Karpas-422 (cell line): ENCODE measurements around the gene PTPRK. TPM values are rescaled to one million over a fixed set of nuclear protein-coding genes. Genes with fewer than 3 reads are reported as not detected.

ENCODE experiments used
- DNase-seq: peaks from one replicate; pipeline ENCODE4 v3.0.0-alpha.2; 2015
- H2AFZ ChIP-seq: fragments of 200-600 bp; sonication (generic); 2 replicates; pipeline ENCODE4 v1.6.1; 2014; ENCODE audit warnings: antibody characterized with exemption, low read length, mixed read lengths
- H3K27ac ChIP-seq: fragments of 200-600 bp; sonication (generic); 2 replicates; pipeline ENCODE4 v1.5.1; 2014; ENCODE audit warnings: mild to moderate bottlenecking, low read length, moderate library complexity
- H3K27me3 ChIP-seq: fragments of 200-600 bp; sonication (generic); 2 replicates; pipeline ENCODE4 v1.6.1; 2014; ENCODE audit warnings: low read length, mixed read lengths
- H3K36me3 ChIP-seq: fragments of 200-600 bp; sonication (generic); 2 replicates; pipeline ENCODE4 v1.6.1; 2014; ENCODE audit warnings: low read length, mixed read lengths; ENCODE audit not compliant: insufficient read depth
- H3K4me1 ChIP-seq: fragments of 200-600 bp; sonication (generic); 2 replicates; pipeline ENCODE4 v1.6.1; 2014; ENCODE audit warnings: mild to moderate bottlenecking, low read length, mixed read lengths
- H3K4me2 ChIP-seq: fragments of 200-600 bp; sonication (generic); 2 replicates; pipeline ENCODE4 v1.6.1; 2014; ENCODE audit warnings: low read length, low read depth, mild to moderate bottlenecking; ENCODE audit not compliant: poor library complexity, severe bottlenecking
- H3K4me3 ChIP-seq: fragments of 200-600 bp; sonication (generic); 2 replicates; pipeline ENCODE4 v1.5.1; 2014; ENCODE audit warnings: mild to moderate bottlenecking, antibody characterized with exemption, low read length, mixed read lengths
- H3K79me2 ChIP-seq: fragments of 200-600 bp; sonication (generic); 2 replicates; pipeline ENCODE4 v1.6.1; 2014; ENCODE audit warnings: mild to moderate bottlenecking, low read length, mixed read lengths
- H3K9ac ChIP-seq: fragments of 200-600 bp; sonication (generic); 2 replicates; pipeline ENCODE4 v1.6.0; 2014; ENCODE audit warnings: low read length
- H3K9me2 ChIP-seq: fragments of 200-600 bp; sonication (generic), shearing (Covaris generic); replicated peaks from 2 replicates; pipeline ENCODE4 v1.6.0; 2014; ENCODE audit warnings: mild to moderate bottlenecking, low read length, moderate library complexity; ENCODE audit not compliant: insufficient read depth
- H3K9me3 ChIP-seq: fragments of 300-700, 200-600 bp; sonication (generic); 2 replicates; pipeline ENCODE4 v1.6.1; 2014; ENCODE audit warnings: low read length, mixed read lengths
- H4K20me1 ChIP-seq: fragments of 200-600 bp; sonication (generic); 2 replicates; pipeline ENCODE4 v1.6.1; 2014; ENCODE audit warnings: mild to moderate bottlenecking, antibody characterized with exemption, low read length, low read depth; ENCODE audit not compliant: insufficient read depth
- total RNA-seq: library from RNA; depleted of rRNA; stranded (reverse); fragments of >200 nt; shearing (Covaris generic); gene quantifications from 2 replicates; pipeline ENCODE4 v1.2.3, GENCODE V29; 2014; ENCODE audit warnings: low replicate concordance

The PTPRK gene
- total RNA-seq, 1 experiment from 2014 or later, result 0.04 TPM

GRCh38 chr6:128208078-128208477 is 312.3 kb downstream of the PTPRK start:
- no peaks in the 10 kb centered on the region for H3K9me2 ChIP-seq
- H3K27me3 ChIP-seq, result no peaks in the 10 kb centered on the region
- H3K4me3 ChIP-seq, result no peak overlapping the region
- no peak overlapping the region for H3K4me2 ChIP-seq
- peaks cover 3% of the 10 kb centered on the region; the same call in 1 of the 2 replicates for H3K9me3 ChIP-seq
- no peaks in the 10 kb centered on the region for H3K79me2 ChIP-seq
- H3K9ac ChIP-seq, result no peak overlapping the region
- DNase-seq, result no peak
- H3K27ac ChIP-seq, result no peak overlapping the region
- no peaks in the 10 kb centered on the region for H3K36me3 ChIP-seq
- no peak overlapping the region for H2AFZ ChIP-seq
- H3K4me1 ChIP-seq, result no peaks in the 10 kb centered on the region
- H4K20me1 ChIP-seq, result no peaks in the 10 kb centered on the region

DNA sequence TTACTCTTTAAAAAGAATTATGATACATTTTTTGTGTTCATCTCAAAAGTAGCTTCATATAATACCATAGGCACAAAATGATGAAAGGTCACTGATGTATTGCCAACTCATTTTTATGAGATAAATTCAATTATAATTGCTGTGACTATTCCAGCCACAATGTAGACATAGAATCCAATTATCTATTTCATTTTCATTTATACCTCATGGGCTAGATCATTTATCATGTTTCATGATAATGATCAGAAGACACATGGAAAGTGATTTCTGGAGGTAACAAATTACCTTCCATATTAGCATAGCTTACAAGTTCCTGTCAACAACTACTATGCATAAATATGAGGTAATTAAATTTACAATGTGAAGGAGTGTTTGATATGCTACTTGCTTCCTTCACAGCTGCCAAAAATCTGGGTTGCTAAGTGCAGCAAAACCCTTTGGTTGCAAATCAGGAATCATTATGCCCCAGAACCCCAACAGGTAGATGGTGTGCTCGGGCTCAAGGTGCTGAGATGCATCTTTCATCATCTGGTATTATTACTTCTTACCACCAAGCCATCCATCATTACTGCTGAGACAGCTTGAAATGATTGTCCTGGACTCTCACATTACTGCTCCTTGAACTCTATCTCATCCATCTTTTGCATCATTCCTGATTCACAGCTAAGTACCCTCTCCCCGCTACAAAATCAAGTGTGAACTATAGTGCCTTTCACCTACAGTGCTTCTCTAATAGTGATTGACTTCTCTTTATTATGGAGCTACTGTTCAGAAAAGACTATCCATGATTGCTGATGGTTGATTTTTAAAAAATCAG is 313.6 kb downstream of the PTPRK start:
- Histone ChIP-seq H3K9me2 (no peaks in the 10 kb centered on the region), H3K79me2 (no peaks in the 10 kb centered on the region)

GRCh38 chr6:128204616-128205015 is 315.8 kb downstream of the PTPRK start:
- H3K79me2 ChIP-seq, result no peaks in the 10 kb centered on the region
- H3K36me3 ChIP-seq, result no peaks in the 10 kb centered on the region
- H3K27ac ChIP-seq, result no peak overlapping the region
- H3K9ac ChIP-seq, result no peak overlapping the region
- no peaks in the 10 kb centered on the region for H3K4me1 ChIP-seq
- no peak overlapping the region for H3K4me2 ChIP-seq
- H4K20me1 ChIP-seq, result no peaks in the 10 kb centered on the region
- H3K9me3 ChIP-seq, result peaks cover 11% of the 10 kb centered on the region; the same call in 1 of the 2 replicates
- H3K27me3 ChIP-seq, result no peaks in the 10 kb centered on the region
- DNase-seq, result no peak
- H3K9me2 ChIP-seq, result no peaks in the 10 kb centered on the region
- no peak overlapping the region for H3K4me3 ChIP-seq
- H2AFZ ChIP-seq, result no peak overlapping the region

More for the DNA sequence above, 313.6 kb downstream of the PTPRK start:
- H3K36me3 ChIP-seq, result no peaks in the 10 kb centered on the region
- H2AFZ ChIP-seq, result no peak overlapping the region
- peaks cover 3% of the 10 kb centered on the region; the same call in 1 of the 2 replicates for H3K9me3 ChIP-seq
- no peaks in the 10 kb centered on the region for H3K4me1 ChIP-seq
- no peak for DNase-seq
- no peak overlapping the region for H3K4me2 ChIP-seq
- no peak overlapping the region for H3K27ac ChIP-seq
- no peak overlapping the region for H3K9ac ChIP-seq
- H4K20me1 ChIP-seq, result no peaks in the 10 kb centered on the region
- no peaks in the 10 kb centered on the region for H3K27me3 ChIP-seq
- no peak overlapping the region for H3K4me3 ChIP-seq

- H4K20me1 ChIP-seq, result no peaks in the 10 kb centered on the region
- no peaks in the 10 kb centered on the region for H3K4me1 ChIP-seq
- no peaks in the 10 kb centered on the region for H3K79me2 ChIP-seq
- no peak overlapping the region for H3K27ac ChIP-seq
- H3K4me2 ChIP-seq, result no peak overlapping the region
- H3K4me3 ChIP-seq, result no peak overlapping the region
- no peaks in the 10 kb centered on the region for H3K9me2 ChIP-seq
- H3K36me3 ChIP-seq, result no peaks in the 10 kb centered on the region
- H2AFZ ChIP-seq, result no peak overlapping the region
- H3K27me3 ChIP-seq, result no peaks in the 10 kb centered on the region
- H3K9me3 ChIP-seq, result peaks cover 12% of the 10 kb centered on the region; the same call in 1 of the 2 replicates
- no peak for DNase-seq
- H3K9ac ChIP-seq, result no peak overlapping the region
These were observed 318.1 kb downstream of the PTPRK start for GRCh38 chr6:128202169-128202765.

DNA sequence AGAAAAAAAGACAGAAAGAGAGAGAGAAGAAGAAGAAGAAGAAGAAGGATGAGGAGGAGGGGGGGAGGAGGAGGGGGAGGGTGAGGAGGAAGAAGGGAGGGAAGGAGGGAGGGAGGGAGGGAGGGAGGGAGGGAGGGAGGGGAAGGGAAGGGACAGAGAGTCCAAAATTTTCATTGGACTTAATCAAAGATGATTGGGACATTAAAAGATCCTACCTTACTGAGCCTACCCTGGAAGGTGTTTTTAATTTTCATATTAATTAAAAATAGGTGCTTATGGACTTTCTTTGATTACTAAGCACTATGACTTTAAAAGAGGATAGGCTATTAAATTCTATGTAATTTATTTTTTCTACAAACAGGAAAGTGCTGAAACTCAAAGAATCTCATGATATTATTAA is 319.6 kb downstream of the PTPRK start:
- Histone ChIP-seq H2AFZ (no peak overlapping the region), H3K9me2 (no peaks in the 10 kb centered on the region), H3K27me3 (no peaks in the 10 kb centered on the region), H3K4me1 (no peaks in the 10 kb centered on the region), H3K9ac (no peak overlapping the region), H3K4me3 (no peak overlapping the region), H4K20me1 (no peaks in the 10 kb centered on the region), H3K27ac (no peak overlapping the region), H3K36me3 (no peaks in the 10 kb centered on the region), H3K79me2 (no peaks in the 10 kb centered on the region), H3K9me3 (peaks cover 12% of the 10 kb centered on the region; the same call in 1 of the 2 replicates), H3K4me2 (no peak overlapping the region)
- no peak for DNase-seq

GRCh38 chr6:128199461-128199860 is 320.9 kb downstream of the PTPRK start:
- Histone ChIP-seq H3K9me3 (peaks cover 12% of the 10 kb centered on the region; the same call in 1 of the 2 replicates), H2AFZ (no peak overlapping the region), H3K79me2 (no peaks in the 10 kb centered on the region), H3K27ac (no peak overlapping the region), H3K4me2 (no peak overlapping the region), H3K4me1 (no peaks in the 10 kb centered on the region), H3K9ac (no peak overlapping the region), H3K27me3 (no peaks in the 10 kb centered on the region), H3K9me2 (no peaks in the 10 kb centered on the region), H3K4me3 (no peak overlapping the region), H4K20me1 (no peaks in the 10 kb centered on the region), H3K36me3 (no peaks in the 10 kb centered on the region)
- DNase-seq, result no peak

- no peaks in the 10 kb centered on the region for H3K9me2 ChIP-seq
- no peak overlapping the region for H3K9ac ChIP-seq
- DNase-seq, result no peak
- no peaks in the 10 kb centered on the region for H3K27me3 ChIP-seq
- no peak overlapping the region for H3K4me3 ChIP-seq
- no peak overlapping the region for H2AFZ ChIP-seq
- no peaks in the 10 kb centered on the region for H4K20me1 ChIP-seq
- no peaks in the 10 kb centered on the region for H3K36me3 ChIP-seq
- no peak overlapping the region for H3K27ac ChIP-seq
- H3K9me3 ChIP-seq, result no peaks in the 10 kb centered on the region; the same call in 1 of the 2 replicates
- H3K4me1 ChIP-seq, result no peaks in the 10 kb centered on the region
- H3K4me2 ChIP-seq, result no peak overlapping the region
- H3K79me2 ChIP-seq, result no peaks in the 10 kb centered on the region
These were observed 327.4 kb downstream of the PTPRK start for GRCh38 chr6:128192972-128193371.

DNA sequence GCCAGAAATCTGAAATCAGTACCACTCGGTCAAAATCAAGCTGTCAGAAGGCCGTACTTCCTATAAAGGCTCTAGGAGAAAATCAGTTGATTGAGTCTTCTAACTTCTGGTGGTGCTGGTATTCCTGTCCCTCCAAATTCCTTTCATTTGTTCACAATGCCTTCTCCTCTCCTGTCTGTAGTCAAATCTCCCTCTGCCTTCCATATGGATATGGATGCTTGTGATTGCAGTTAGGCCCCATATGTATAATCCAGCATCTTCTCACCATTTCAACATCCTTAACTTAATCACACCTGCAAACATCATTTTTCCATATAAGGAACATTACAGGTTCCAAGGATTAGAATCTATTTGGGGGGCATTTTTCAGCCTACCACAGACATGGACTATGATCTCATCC is 331.7 kb downstream of the PTPRK start:
- no peaks in the 10 kb centered on the region for H4K20me1 ChIP-seq
- no peaks in the 10 kb centered on the region for H3K36me3 ChIP-seq
- no peak for DNase-seq

More for the DNA sequence above, 331.7 kb downstream of the PTPRK start:
- H3K9ac ChIP-seq, result no peak overlapping the region
- H3K27me3 ChIP-seq, result no peaks in the 10 kb centered on the region
- H3K9me3 ChIP-seq, result no peaks in the 10 kb centered on the region; the same call in 1 of the 2 replicates
- no peak overlapping the region for H3K4me3 ChIP-seq
- no peak overlapping the region for H2AFZ ChIP-seq
- no peak overlapping the region for H3K4me2 ChIP-seq
- H3K4me1 ChIP-seq, result no peaks in the 10 kb centered on the region
- no peak overlapping the region for H3K27ac ChIP-seq
- H3K9me2 ChIP-seq, result no peaks in the 10 kb centered on the region
- no peaks in the 10 kb centered on the region for H3K79me2 ChIP-seq
